Smooth muscle cell of bladder (primary cell): ENCODE measurements around the gene NSUN6. TPM values are rescaled to one million over a fixed set of nuclear protein-coding genes. Genes with fewer than 3 reads are reported as not detected.

ENCODE experiments used
- total RNA-seq: library from RNA; depleted of rRNA; stranded (reverse); fragments of >200 nt; gene quantifications from 2 replicates; pipeline ENCODE4 v1.2.3, GENCODE V29; 2014

Gene NSUN6
- total RNA-seq, result 7.5 and 9.5 TPM in 2 replicates

GRCh38 chr10:18651324-18652007 is at the start of gene NSUN6:
NSUN6 (minus strand) TSS chr10:18651587; CDS start chr10:18651203, 384 bp downstream.

GRCh38 chr10:18659125-18659818 is 7.9 kb upstream of the NSUN6 start, which contains the start of gene ARL5B:
ARL5B (plus strand) TSS chr10:18659431; CDS start chr10:18659638, 207 bp downstream.

Other genes with a start within 250 kb of the NSUN6 start
- 9.7 and 10.5 TPM in 2 replicates for gene ARL5B, start 7.8 kb upstream of the NSUN6 start, total RNA-seq